Tibial nerve (tissue), 4 donors: ENCODE results near the gene FAM131A.

Experiments used
- CTCF ChIP-seq, 5 experiments: fragments of 200-600 bp in 3 of 5; fragments of 450-650 bp in 2 of 5; sonication (generic) in 3 of 5; IDR thresholded peaks; one replicate each; pipeline ENCODE4 v1.5.1; 2016 to 2019; ENCODE audit warnings: antibody characterized with exemption in 5 of 5, mild to moderate bottlenecking in 3 of 5, moderate library complexity in 2 of 5
- EP300 ChIP-seq, 2 donors: sonication (generic); formaldehyde crosslinking; IDR thresholded peaks; one replicate each; pipeline ENCODE4 v1.6.1; 2017; ENCODE audit warnings: antibody characterized with exemption in 2 of 2, mild to moderate bottlenecking in 1 of 2
- POLR2A ChIP-seq, 2 donors: fragments of 450-650 bp; IDR thresholded peaks; one replicate each; pipeline ENCODE4 v1.6.1; 2017; ENCODE audit warnings: antibody characterized with exemption in 2 of 2, mild to moderate bottlenecking in 2 of 2, moderate library complexity in 2 of 2

- no peak for TF ChIP-seq POLR2A (IDR thresholded peaks at IDR 0.05)
- TF ChIP-seq CTCF (IDR thresholded peaks at IDR 0.05) = no peak
- no peak for TF ChIP-seq EP300 (IDR thresholded peaks at IDR 0.05)
Measured at GRCh38 chr3:184360070-184360928, 22.9 kb downstream of the FAM131A start.
